CD14-positive monocyte (primary cell): ENCODE data around the gene MED26. TPM values are rescaled to one million over a fixed set of nuclear protein-coding genes. Genes with fewer than 3 reads are reported as not detected.
A peak's percentile ranks its signal among the peaks of the same experiment; 100 is the strongest.

ENCODE experiments used
- DNase-seq, 3 donors: peaks; one replicate each; pipeline ENCODE4 v3.0.0-alpha.2; 2011 to 2022
- H2AFZ ChIP-seq: 2 replicates; pipeline ENCODE4 v1.6.0; 2012; ENCODE audit warnings: mild to moderate bottlenecking, low read depth, low read length, inconsistent platforms; ENCODE audit not compliant: insufficient read depth, poor library complexity, severe bottlenecking
- H3K27ac ChIP-seq, 2 donors: 1 replicate in 1 of 2; 2 replicates in 1 of 2; pipeline ENCODE4 v1.5.1; 2012 to 2013; ENCODE audit warnings: low read length in 2 of 2, control low read depth in 1 of 2, inconsistent platforms in 1 of 2, low read depth in 1 of 2, mild to moderate bottlenecking in 1 of 2
- H3K27me3 ChIP-seq, 2 donors: one replicate each; pipeline versions ENCODE4 v1.6.0 to v1.6.1; 2011 to 2013; ENCODE audit warnings: low read length in 2 of 2; ENCODE audit not compliant: control insufficient read depth in 2 of 2, insufficient read depth in 2 of 2
- H3K36me3 ChIP-seq, 2 donors: replicated peaks in 1 of 2; 1 replicate in 1 of 2; 2 replicates in 1 of 2; pipeline versions ENCODE4 v1.5.1 to v1.6.1; 2012 to 2013; ENCODE audit warnings: low read length in 2 of 2, control low read depth in 1 of 2, inconsistent platforms in 1 of 2, mild to moderate bottlenecking in 1 of 2; ENCODE audit not compliant: insufficient read depth in 2 of 2, control insufficient read depth in 1 of 2
- H3K4me1 ChIP-seq, 2 donors: 1 replicate in 1 of 2; 2 replicates in 1 of 2; pipeline versions ENCODE4 v1.5.1 to v1.6.1; 2012 to 2013; ENCODE audit warnings: low read length in 2 of 2, control low read depth in 1 of 2, inconsistent platforms in 1 of 2, mild to moderate bottlenecking in 1 of 2, moderate library complexity in 1 of 2; ENCODE audit not compliant: insufficient read depth in 2 of 2, control insufficient read depth in 1 of 2
- H3K4me2 ChIP-seq: replicated peaks from 2 replicates; pipeline ENCODE3; 2012; ENCODE audit warnings: low read length, moderate library complexity, mild to moderate bottlenecking; ENCODE audit not compliant: poor library complexity, severe bottlenecking; ENCODE audit errors: extremely low read depth
- H3K4me3 ChIP-seq, 3 experiments: fragments of 200-600 bp in 1 of 3; sonication (generic) in 1 of 3; replicated peaks in 1 of 3; 1 replicate in 2 of 3; 2 replicates in 1 of 3; pipeline ENCODE4 v1.5.1; 2011 to 2013; ENCODE audit warnings: low read length in 3 of 3, mild to moderate bottlenecking in 3 of 3, control low read depth in 2 of 3, low read depth in 2 of 3, inconsistent platforms in 1 of 3, moderate library complexity in 1 of 3
- H3K79me2 ChIP-seq: 2 replicates; pipeline ENCODE4 v1.6.0; 2012; ENCODE audit warnings: mild to moderate bottlenecking, control low read depth, inconsistent platforms, low read length, moderate library complexity; ENCODE audit not compliant: insufficient read depth
- H3K9ac ChIP-seq: 2 replicates; pipeline ENCODE4 v1.6.0; 2017; ENCODE audit warnings: low read length, mild to moderate bottlenecking; ENCODE audit not compliant: insufficient read depth, poor library complexity, severe bottlenecking
- H3K9me3 ChIP-seq, 2 donors: replicated peaks in 1 of 2; 1 replicate in 1 of 2; 2 replicates in 1 of 2; pipeline versions ENCODE4 v1.5.1 to v1.6.1; 2012 to 2013; ENCODE audit warnings: low read length in 2 of 2, control low read depth in 1 of 2; ENCODE audit not compliant: control insufficient read depth in 1 of 2, insufficient read depth in 1 of 2
- H4K20me1 ChIP-seq: 2 replicates; pipeline ENCODE4 v1.6.0; 2012; ENCODE audit warnings: mild to moderate bottlenecking, low read length, control low read depth, moderate library complexity; ENCODE audit not compliant: insufficient read depth
- H3K27ac Mint-ChIP-seq, 7 donors: one replicate each; pipeline ENCODE4 v1.8.0; 2020; ENCODE audit warnings: mild to moderate bottlenecking in 7 of 7, mixed read lengths in 7 of 7, moderate library complexity in 6 of 7, inconsistent platforms in 2 of 7
- H3K27me3 Mint-ChIP-seq, 3 donors: one replicate each; pipeline ENCODE4 v1.8.0; 2021 to 2022; ENCODE audit warnings: low read depth in 3 of 3, mild to moderate bottlenecking in 3 of 3, mixed read lengths in 3 of 3, moderate library complexity in 3 of 3, inconsistent platforms in 1 of 3
- H3K36me3 Mint-ChIP-seq, 2 donors: one replicate each; pipeline ENCODE4 v1.8.0; 2020; ENCODE audit warnings: mixed read lengths in 2 of 2, inconsistent platforms in 1 of 2, mild to moderate bottlenecking in 1 of 2
- H3K4me1 Mint-ChIP-seq: one replicate; pipeline ENCODE4 v1.8.0; 2020; ENCODE audit warnings: mild to moderate bottlenecking, mixed read lengths
- H3K4me3 Mint-ChIP-seq, 2 donors: one replicate each; pipeline ENCODE4 v1.8.0; 2020; ENCODE audit warnings: mild to moderate bottlenecking in 2 of 2, mixed read lengths in 2 of 2, moderate library complexity in 1 of 2
- H3K9me3 Mint-ChIP-seq, 7 donors: one replicate each; pipeline ENCODE4 v1.8.0; 2020 to 2022; ENCODE audit warnings: mixed read lengths in 7 of 7, mild to moderate bottlenecking in 6 of 7, moderate library complexity in 6 of 7, inconsistent platforms in 2 of 7
- CTCF ChIP-seq: fragments of 200-600 bp; IDR thresholded peaks from one replicate; pipeline ENCODE4 v1.8.0; 2022; ENCODE audit warnings: antibody characterized with exemption, mild to moderate bottlenecking
- WGBS: methylation state at CpG from one replicate; pipeline ENCODE4 v1.1.5; 2013; ENCODE audit warnings: missing lambda C conversion rate; ENCODE audit not compliant: insufficient coverage; 5-methylcytosine and 5-hydroxymethylcytosine counted together
- intact Hi-C, 2 donors: fragments of 100-400 bp; cut with micrococcal nuclease; formaldehyde crosslinking; loops; one replicate each; pipeline versions ENCODE4 v1.15.0 to v1.15.1; 2023
- polyA plus RNA-seq, 3 donors: library from polyadenylated mRNA; depleted of rRNA in 1 of 3; unstranded in 2 of 3; stranded (reverse) in 1 of 3; fragments of 300-500 nt in 2 of 3; fragments of >200 nt in 1 of 3; fragmentation: Illumina TruSeq in 2 of 3; gene quantifications; 1 replicate in 2 of 3; 2 replicates in 1 of 3; pipeline ENCODE4 v1.2.3, GENCODE V29; 2012 to 2021

The MED26 gene
- polyA plus RNA-seq, 3 donors: 1.1 to 7.1 (median 2.1) TPM

- DNase-seq: peak; percentile 94 to 97 (median 95)
- Histone ChIP-seq H3K9me3 (no peaks in the 10 kb centered on the region), H3K9ac (peak within 1 kb of the TSS; percentile 88), H3K27ac (peak within 1 kb of the TSS; percentile 68 to 98), H2AFZ (peak within 1 kb of the TSS; percentile 86), H3K36me3 (peaks cover 32 to 69% of the 10 kb centered on the region in 2 donors), H3K4me1 (peaks cover 30 to 39% of the 10 kb centered on the region in 2 donors), H4K20me1 (peaks cover 54% of the 10 kb centered on the region), H3K4me2 (peak within 1 kb of the TSS; percentile 97), H3K79me2 (peaks cover 74% of the 10 kb centered on the region), H3K4me3 (peak within 1 kb of the TSS; percentile 86 to 99 (median 90)), H3K27me3 (no peaks in the 10 kb centered on the region)
- intact Hi-C loops: loop anchor here (2.0 to 5.0 kb wide), 3 partner anchors 14 to 55 kb away; partner anchors contain the start of gene MED26 (in 1 of the 2)
- peaks cover 0 to 3% (median 0%) of the 10 kb centered on the region in 7 donors for H3K9me3 Mint-ChIP-seq
- WGBS: under 1% methylated on average over 83 of the region's 83 CpGs
- peaks cover 47 to 60% of the 10 kb centered on the region in 2 donors for H3K36me3 Mint-ChIP-seq
- H3K4me3 Mint-ChIP-seq: peak within 1 kb of the TSS; percentile 98 to 99
- peaks cover 32% of the 10 kb centered on the region for H3K4me1 Mint-ChIP-seq
- no peaks in the 10 kb centered on the region for H3K27me3 Mint-ChIP-seq
- peak within 1 kb of the TSS; percentile 97 to 99 (median 98) for H3K27ac Mint-ChIP-seq
- TF ChIP-seq CTCF: no peak
Observed at GRCh38 chr19:16572332-16573211, 55.4 kb downstream of the MED26 start, which contains the start of gene SLC35E1. TSS of gene SLC35E1 (minus strand) at chr19:16572415. CDS start at chr19:16572364, 51 bp downstream.

GRCh38 chr19:16571822-16572331, 56.1 kb downstream of the MED26 start:
- TF ChIP-seq CTCF: no peak
- H3K4me1 Mint-ChIP-seq: peaks cover 32% of the 10 kb centered on the region
- H3K36me3 Mint-ChIP-seq: peaks cover 49 to 65% of the 10 kb centered on the region in 2 donors
- under 1% methylated on average over 75 of the region's 75 CpGs for WGBS
- peak overlapping the region; percentile 57 to 88 for H3K27ac ChIP-seq
- peak overlapping the region in 6 of 7 donors; percentile 82 to 98 (median 88) for H3K27ac Mint-ChIP-seq
- H3K27me3 ChIP-seq: no peaks in the 10 kb centered on the region
- H3K27me3 Mint-ChIP-seq: no peaks in the 10 kb centered on the region
- H3K4me1 ChIP-seq: peaks cover 30 to 39% of the 10 kb centered on the region in 2 donors
- H3K36me3 ChIP-seq: peaks cover 33 to 69% of the 10 kb centered on the region in 2 donors
- peak overlapping the region; percentile 77 for H2AFZ ChIP-seq
- peaks cover 47% of the 10 kb centered on the region for H4K20me1 ChIP-seq
- peak overlapping the region; percentile 61 to 99 (median 86) for H3K4me3 ChIP-seq
- peaks cover 0 to 3% (median 0%) of the 10 kb centered on the region in 7 donors for H3K9me3 Mint-ChIP-seq
- DNase-seq: peak in 1 of 3 donors; percentile 32
- H3K79me2 ChIP-seq: peaks cover 67% of the 10 kb centered on the region
- intact Hi-C loops: loop anchor here (2.0 to 5.0 kb wide), 5 partner anchors 15 to 55 kb away; partner anchors contain the start of genes CHERP (in 1 of the 2) and MED26 (in 1 of the 2)
- H3K4me3 Mint-ChIP-seq: peak overlapping the region; percentile 83 to 93
- H3K9me3 ChIP-seq: no peaks in the 10 kb centered on the region
- H3K4me2 ChIP-seq: peak overlapping the region; percentile 97
- peak overlapping the region; percentile 83 for H3K9ac ChIP-seq
